HCT116 (cell line): ENCODE measurements around the gene ZNF747. TPM values are rescaled to one million over a fixed set of nuclear protein-coding genes. Genes with fewer than 3 reads are reported as not detected.

Experiments
- TCF7L2 ChIP-seq: IDR thresholded peaks from 2 replicates; pipeline ENCODE4 v1.7.0; 2011; ENCODE audit warnings: borderline replicate concordance, inconsistent platforms; ENCODE audit not compliant: insufficient read depth, insufficient read length; ENCODE audit errors: extremely low read depth
- ZBTB33 ChIP-seq: IDR thresholded peaks from 2 replicates; pipeline ENCODE4 v1.6.1; 2011; ENCODE audit warnings: mild to moderate bottlenecking, low read length, moderate library complexity; ENCODE audit not compliant: insufficient replicate concordance; ENCODE audit errors: extremely low read depth
- microRNA-seq: library from miRNA; unstranded; fragments of <30 nt; microRNA quantifications from one replicate; pipeline ENCODE4, GENCODE V29; 2016; ENCODE audit warnings: borderline number of aligned reads
- total RNA-seq: library from RNA; stranded (reverse); gene quantifications from one replicate; pipeline ENCODE4 v1.2.1, GENCODE V29; 2021; ENCODE audit not compliant: unreplicated experiment

ZNF747 gene
- total RNA-seq, 1 experiment from 2014 or later = 2.1 TPM

GRCh38 chr16:30481381-30481780 is 53.3 kb downstream of the ZNF747 start (continued):
- TF ChIP-seq ZBTB33 (no peak), TCF7L2 (no peak)
- TF ChIP-seq, all 23 proteins: peak for 0

Small RNAs within 50 kb of the gene (microRNA-seq; reads per million reads assigned to microRNA genes)
- gene MIR4518 = not detected

Other genes starting within 250 kb of the ZNF747 start
- gene CD2BP2, start 179.6 kb downstream of the ZNF747 start, total RNA-seq = 51.8 TPM
- 49.2 TPM for gene TBC1D10B, start 164.4 kb downstream of the ZNF747 start, total RNA-seq
- gene MYL11, start 160.1 kb downstream of the ZNF747 start, total RNA-seq = not detected
- gene SEPTIN1, start 152.3 kb downstream of the ZNF747 start, total RNA-seq = 3.4 TPM
- 17.9 TPM for gene ZNF48, start 139.4 kb downstream of the ZNF747 start, total RNA-seq
- 11.0 TPM for gene ZNF771, start 127.3 kb downstream of the ZNF747 start, total RNA-seq
- gene DCTPP1, start 104.8 kb downstream of the ZNF747 start, total RNA-seq = 125 TPM
- 51.3 TPM for gene SEPHS2, start 89.0 kb downstream of the ZNF747 start, total RNA-seq
- gene ITGAL, start 62.1 kb downstream of the ZNF747 start, total RNA-seq = 1.4 TPM
- 48.8 TPM for gene ZNF768, start 8.3 kb downstream of the ZNF747 start, total RNA-seq
- 9.1 TPM for gene ZNF764, start 23.5 kb upstream of the ZNF747 start, total RNA-seq
- gene ZNF688, start 36.9 kb upstream of the ZNF747 start, total RNA-seq = 3.6 TPM
- 0.15 TPM for gene ZNF785, start 50.8 kb upstream of the ZNF747 start, total RNA-seq
- gene ZNF689, start 75.5 kb upstream of the ZNF747 start, total RNA-seq = 10.3 TPM
- 56.2 TPM for gene PRR14, start 116.1 kb upstream of the ZNF747 start, total RNA-seq
- gene FBRS, start 123.6 kb upstream of the ZNF747 start, total RNA-seq = 65.3 TPM
- 59.6 TPM for gene SRCAP, start 164.3 kb upstream of the ZNF747 start, total RNA-seq
- gene PHKG2, start 213.6 kb upstream of the ZNF747 start, total RNA-seq = 32.6 TPM
- 12.6 TPM for gene CFAP119, start 227.2 kb upstream of the ZNF747 start, total RNA-seq
- 90.3 TPM for gene RNF40, start 227.5 kb upstream of the ZNF747 start, total RNA-seq